SK-N-DZ (cell line): ENCODE results near the gene TMX2. TPM values are rescaled to one million over a fixed set of nuclear protein-coding genes. Genes with fewer than 3 reads are reported as not detected.
"Not testable (repeated sequence)": the region's sequence is repeated elsewhere in the genome, so short reads cannot be mapped to it uniquely, and the experiment has no call there.

Experiments used
- DNase-seq: peaks from one replicate; pipeline ENCODE4 v3.0.0-alpha.2; 2015; ENCODE audit warnings: low spot score
- polyA plus RNA-seq, 2 experiments: library from polyadenylated mRNA; depleted of rRNA; stranded (reverse); fragments of >200 nt; gene quantifications; 2 replicates each; pipeline ENCODE4 v1.2.3, GENCODE V29; 2014

The TMX2 gene
- 146 and 164 TPM in 2 replicates for polyA plus RNA-seq (2014; cell fraction: cytosol; rRNA removed)
- polyA plus RNA-seq (2014; cell fraction: nucleus; rRNA removed): 174 and 200 TPM in 2 replicates

GRCh38 chr11:57712256-57713150 is at the start of gene TMX2:
TSS of gene TMX2 (plus strand) at chr11:57712593. CDS start at chr11:57712619, 26 bp downstream.
- DNase-seq: peak; percentile 99

GRCh38 chr11:57662893-57663292 is 49.5 kb upstream of the TMX2 start:
- DNase-seq: no peak

GRCh38 chr11:57663975-57664374 is 48.4 kb upstream of the TMX2 start:
- DNase-seq: no peak

- DNase-seq: peak; percentile 99
These were observed 45.2 kb upstream of the TMX2 start for GRCh38 chr11:57667117-57667735.

GRCh38 chr11:57667736-57668433 is 44.5 kb upstream of the TMX2 start, which contains the start of gene ZDHHC5:
TSS of gene ZDHHC5 (plus strand) at chr11:57668114. CDS start at chr11:57673091, 4,977 bp downstream.
- peak; percentile 100 for DNase-seq

GRCh38 chr11:57668434-57668782 is 44.0 kb upstream of the TMX2 start:
- no peak for DNase-seq

- DNase-seq: no peak
These were observed 38.1 kb upstream of the TMX2 start for GRCh38 chr11:57674251-57674650.

- DNase-seq: no peak
These were observed 37.0 kb upstream of the TMX2 start for GRCh38 chr11:57675176-57675941.

- DNase-seq: no peak
These were observed 33.0 kb upstream of the TMX2 start for GRCh38 chr11:57679396-57679795.

- DNase-seq: no peak
These were observed 31.9 kb upstream of the TMX2 start for GRCh38 chr11:57680552-57680874.

- DNase-seq: no peak
These were observed 31.2 kb upstream of the TMX2 start for GRCh38 chr11:57681168-57681567.

- not testable (repeated sequence) for DNase-seq
These were observed 21.9 kb upstream of the TMX2 start for GRCh38 chr11:57690474-57690873.

- no peak for DNase-seq
These were observed 13.5 kb upstream of the TMX2 start for GRCh38 chr11:57698843-57699365.

GRCh38 chr11:57699813-57700212 is 12.6 kb upstream of the TMX2 start:
- no peak for DNase-seq

- DNase-seq: no peak
These were observed 12.0 kb upstream of the TMX2 start for GRCh38 chr11:57700425-57700824.

- DNase-seq: no peak
These were observed 9.1 kb upstream of the TMX2 start for GRCh38 chr11:57703341-57703740.

GRCh38 chr11:57704932-57705331 is 7.5 kb upstream of the TMX2 start:
- no peak for DNase-seq

GRCh38 chr11:57705432-57705831 is 7.0 kb upstream of the TMX2 start:
- DNase-seq: not testable (repeated sequence)

- DNase-seq: no peak
These were observed 2.5 kb upstream of the TMX2 start for GRCh38 chr11:57709802-57710367.

- DNase-seq: peak; percentile 87
These were observed 758 bp upstream of the TMX2 start, which contains the start of gene MED19 for GRCh38 chr11:57711414-57712255. TSS of gene MED19 (minus strand) at chr11:57712215. CDS start at chr11:57712179, 36 bp downstream.
